Loucy (cell line): ENCODE data around the gene CX3CR1.

Source experiments
- H2AFZ ChIP-seq: fragments of 200-600 bp; sonication (generic); 2 replicates; pipeline ENCODE4 v1.6.0; 2016; ENCODE audit warnings: antibody characterized with exemption, mild to moderate bottlenecking, low read length, moderate library complexity
- H3F3A ChIP-seq: fragments of 200-600 bp; 2 replicates; pipeline ENCODE4 v1.6.0; 2016; ENCODE audit warnings: antibody characterized with exemption, low read depth, mild to moderate bottlenecking
- H3K27me3 ChIP-seq: fragments of 200-600 bp; sonication (generic); 2 replicates; pipeline ENCODE4 v1.6.1; 2014; ENCODE audit warnings: low read length, mild to moderate bottlenecking; ENCODE audit not compliant: insufficient read depth, poor library complexity, severe bottlenecking
- H3K36me3 ChIP-seq: fragments of 200-600 bp; sonication (generic); 2 replicates; pipeline ENCODE4 v1.6.1; 2016; ENCODE audit warnings: low read length; ENCODE audit not compliant: insufficient read depth
- H3K4me1 ChIP-seq: fragments of 200-600 bp; sonication (generic); 2 replicates; pipeline ENCODE4 v1.5.1; 2014; ENCODE audit warnings: low read length, mild to moderate bottlenecking; ENCODE audit not compliant: insufficient read depth, poor library complexity, severe bottlenecking
- H3K4me2 ChIP-seq: fragments of 200-600 bp; sonication (generic); 2 replicates; pipeline ENCODE4 v1.6.0; 2014; ENCODE audit warnings: antibody characterized with exemption, low read length, low read depth, mild to moderate bottlenecking; ENCODE audit not compliant: poor library complexity, severe bottlenecking
- H3K4me3 ChIP-seq: fragments of 200-600 bp; sonication (generic); 2 replicates; pipeline ENCODE4 v1.5.1; 2014; ENCODE audit warnings: low read length, mild to moderate bottlenecking, mixed read lengths; ENCODE audit not compliant: poor library complexity, severe bottlenecking
- H3K79me2 ChIP-seq: fragments of 200-600 bp; sonication (generic); 2 replicates; pipeline ENCODE4 v1.6.1; 2014; ENCODE audit warnings: low read length; ENCODE audit not compliant: insufficient read depth
- H3K9ac ChIP-seq: fragments of 200-600 bp; sonication (generic); 2 replicates; pipeline ENCODE4 v1.6.0; 2014; ENCODE audit warnings: mild to moderate bottlenecking, low read depth, low read length, moderate library complexity; ENCODE audit not compliant: poor library complexity, severe bottlenecking
- H3K9me2 ChIP-seq: fragments of 200-600 bp; sonication (generic); replicated peaks from 2 replicates; pipeline ENCODE4 v1.6.1; 2016; ENCODE audit warnings: low read depth, low read length, mixed read lengths
- H3K9me3 ChIP-seq: fragments of 200-600 bp; sonication (generic); 2 replicates; pipeline ENCODE4 v1.6.1; 2014; ENCODE audit warnings: mild to moderate bottlenecking, antibody characterized with exemption, low read length, low read depth; ENCODE audit not compliant: insufficient read depth
- H4K20me1 ChIP-seq: fragments of 200-600 bp; sonication (generic); 2 replicates; pipeline ENCODE4 v1.6.0; 2014; ENCODE audit warnings: antibody characterized with exemption, low read length, mild to moderate bottlenecking; ENCODE audit not compliant: insufficient read depth, poor library complexity, severe bottlenecking
- EZH2phosphoT487 ChIP-seq: fragments of 200-600 bp; IDR thresholded peaks from 2 replicates; pipeline ENCODE4 v1.6.1; 2018; ENCODE audit warnings: antibody characterized with exemption, mild to moderate bottlenecking, moderate library complexity, borderline replicate concordance
- TF ChIP-seq, protein P1 (sequence below): fragments of 200-600 bp; sonication (generic); conservative IDR thresholded peaks from 2 replicates; pipeline ENCODE4 v1.5.1; 2014; ENCODE audit warnings: mild to moderate bottlenecking, antibody characterized with exemption, low read length

Gene CX3CR1

DNA sequence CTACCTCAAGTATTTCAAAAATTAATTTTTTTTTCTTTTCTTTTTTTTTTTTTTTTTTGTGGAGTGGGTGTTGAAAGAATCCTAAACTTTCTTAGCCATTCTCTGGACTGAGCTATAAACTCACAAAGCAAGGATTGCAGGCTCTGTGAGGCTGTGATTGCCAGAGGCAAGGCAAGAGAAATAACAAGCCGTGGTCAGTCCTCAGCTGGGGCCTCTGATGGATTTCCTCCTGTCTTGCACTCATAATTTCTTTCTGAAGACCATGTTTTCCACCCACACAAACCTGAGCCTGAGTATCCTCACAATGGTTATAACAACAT lies 1.3 kb downstream of the CX3CR1 start:
- Histone ChIP-seq H3K27me3 (no peaks in the 10 kb centered on the region), H2AFZ (no peak overlapping the region), H3K79me2 (no peaks in the 10 kb centered on the region), H3K4me3 (no peak overlapping the region), H4K20me1 (no peaks in the 10 kb centered on the region), H3K4me2 (no peak overlapping the region), H3K36me3 (no peaks in the 10 kb centered on the region), H3K9me3 (no peaks in the 10 kb centered on the region), H3K9me2 (no peaks in the 10 kb centered on the region), H3F3A (no peaks in the 10 kb centered on the region), H3K4me1 (peaks cover 22% of the 10 kb centered on the region), H3K9ac (no peak overlapping the region)
- TF ChIP-seq, protein P1, sequence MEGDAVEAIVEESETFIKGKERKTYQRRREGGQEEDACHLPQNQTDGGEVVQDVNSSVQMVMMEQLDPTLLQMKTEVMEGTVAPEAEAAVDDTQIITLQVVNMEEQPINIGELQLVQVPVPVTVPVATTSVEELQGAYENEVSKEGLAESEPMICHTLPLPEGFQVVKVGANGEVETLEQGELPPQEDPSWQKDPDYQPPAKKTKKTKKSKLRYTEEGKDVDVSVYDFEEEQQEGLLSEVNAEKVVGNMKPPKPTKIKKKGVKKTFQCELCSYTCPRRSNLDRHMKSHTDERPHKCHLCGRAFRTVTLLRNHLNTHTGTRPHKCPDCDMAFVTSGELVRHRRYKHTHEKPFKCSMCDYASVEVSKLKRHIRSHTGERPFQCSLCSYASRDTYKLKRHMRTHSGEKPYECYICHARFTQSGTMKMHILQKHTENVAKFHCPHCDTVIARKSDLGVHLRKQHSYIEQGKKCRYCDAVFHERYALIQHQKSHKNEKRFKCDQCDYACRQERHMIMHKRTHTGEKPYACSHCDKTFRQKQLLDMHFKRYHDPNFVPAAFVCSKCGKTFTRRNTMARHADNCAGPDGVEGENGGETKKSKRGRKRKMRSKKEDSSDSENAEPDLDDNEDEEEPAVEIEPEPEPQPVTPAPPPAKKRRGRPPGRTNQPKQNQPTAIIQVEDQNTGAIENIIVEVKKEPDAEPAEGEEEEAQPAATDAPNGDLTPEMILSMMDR = no peak
- TF ChIP-seq EZH2phosphoT487 = no peak

DNA sequence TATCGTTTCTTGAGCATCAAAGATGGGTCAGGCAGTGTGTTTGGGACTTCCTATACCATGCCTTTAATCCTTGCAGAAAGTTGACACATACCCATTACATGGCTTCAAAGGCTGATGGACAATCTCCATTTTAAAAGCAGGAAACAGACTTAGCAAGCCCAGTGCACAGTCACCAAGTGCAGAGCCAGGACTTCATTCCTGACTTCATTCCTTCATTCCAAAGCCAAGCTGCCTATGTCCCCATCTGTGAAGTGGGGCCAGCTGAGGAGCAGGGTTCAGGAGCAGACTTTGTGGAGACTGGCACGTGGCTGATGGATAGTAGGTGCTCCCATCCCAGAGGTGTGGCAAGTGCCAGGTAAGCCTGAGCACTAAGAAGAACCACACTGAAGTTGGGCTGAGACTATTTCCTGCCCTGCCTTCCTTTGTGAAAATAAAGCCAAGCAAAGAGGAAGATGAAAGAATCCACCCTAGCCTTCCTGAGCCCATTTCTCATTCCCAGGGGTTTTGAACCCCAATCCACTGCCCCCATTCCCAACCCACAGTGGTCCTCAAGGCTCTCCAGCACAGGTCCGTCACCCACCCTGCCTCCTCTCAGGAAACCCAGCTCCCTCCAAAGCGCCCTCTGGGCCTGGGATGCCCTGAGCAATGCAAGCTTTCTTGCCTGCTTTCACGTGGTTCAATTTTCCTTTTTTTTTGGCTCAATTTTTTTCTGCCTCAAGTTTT lies 1.8 kb downstream of the CX3CR1 start:
- Histone ChIP-seq H4K20me1 (no peaks in the 10 kb centered on the region), H3K4me3 (no peak overlapping the region), H3K4me2 (no peak overlapping the region), H3K9me3 (no peaks in the 10 kb centered on the region), H3K4me1 (peaks cover 22% of the 10 kb centered on the region), H3K9me2 (no peaks in the 10 kb centered on the region), H3K9ac (no peak overlapping the region), H3F3A (no peaks in the 10 kb centered on the region), H3K27me3 (no peaks in the 10 kb centered on the region), H2AFZ (no peak overlapping the region), H3K36me3 (no peaks in the 10 kb centered on the region), H3K79me2 (no peaks in the 10 kb centered on the region)
- TF ChIP-seq, protein P1 = no peak
- TF ChIP-seq EZH2phosphoT487 = no peak

DNA sequence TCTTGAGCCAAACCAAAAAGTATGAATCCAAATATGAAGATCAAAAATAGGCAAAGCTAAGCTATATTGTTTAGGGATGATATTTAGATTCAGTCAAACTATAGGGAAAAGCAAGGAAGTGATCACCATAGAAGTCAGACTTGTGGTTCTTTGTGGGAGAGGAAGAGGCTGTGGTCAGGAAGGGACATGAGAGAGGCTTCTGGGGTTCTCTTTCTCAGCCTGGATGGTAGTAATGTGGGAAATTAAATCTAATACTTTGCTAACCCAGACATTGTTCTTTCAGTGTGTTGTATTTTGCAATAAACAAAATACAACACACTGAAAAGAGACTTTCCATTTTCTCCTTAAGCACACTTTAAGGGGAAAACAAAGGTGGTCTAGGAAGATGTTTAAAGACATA lies 3.1 kb downstream of the CX3CR1 start:
- Histone ChIP-seq H3K9ac (no peak overlapping the region), H3K27me3 (no peaks in the 10 kb centered on the region), H3K36me3 (no peaks in the 10 kb centered on the region), H4K20me1 (no peaks in the 10 kb centered on the region), H2AFZ (no peak overlapping the region), H3F3A (no peaks in the 10 kb centered on the region), H3K4me2 (peak overlapping the region; percentile 24), H3K9me3 (no peaks in the 10 kb centered on the region), H3K4me3 (no peak overlapping the region), H3K4me1 (peaks cover 22% of the 10 kb centered on the region), H3K9me2 (no peaks in the 10 kb centered on the region), H3K79me2 (no peaks in the 10 kb centered on the region)
- TF ChIP-seq EZH2phosphoT487 = no peak
- TF ChIP-seq, protein P1 = no peak
